GM10266 (cell line): ENCODE measurements around the gene UBE2D1.

Source experiments
- DNase-seq: peaks from one replicate; pipeline ENCODE4 v3.0.0; 2012; ENCODE audit errors: extremely low spot score
- TF ChIP-seq, protein P1 (sequence below): IDR thresholded peaks from 2 replicates; pipeline ENCODE4 v1.5.1; 2012; ENCODE audit warnings: mild to moderate bottlenecking, low read depth; ENCODE audit not compliant: control insufficient read depth, insufficient read depth; ENCODE audit errors: missing control alignments

The UBE2D1 gene

DNA sequence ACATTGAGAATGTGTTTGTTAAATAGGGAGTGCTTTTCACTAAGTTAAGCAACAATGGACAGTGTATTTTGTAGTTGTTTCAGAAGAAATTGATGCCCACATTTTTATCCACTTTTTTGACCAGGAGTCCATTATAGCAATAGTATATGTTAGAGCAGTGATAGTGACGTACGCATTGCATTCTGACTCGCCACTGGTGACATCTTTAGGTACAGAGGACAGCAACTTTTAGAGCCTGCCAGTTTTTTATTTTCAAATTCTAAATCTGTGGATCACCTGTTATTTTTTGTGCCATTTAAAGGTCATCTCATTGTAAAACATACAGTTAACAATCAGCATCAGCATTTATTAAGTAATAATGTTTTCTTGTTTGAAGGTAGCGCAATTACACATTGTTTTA is 1.4 kb downstream of the UBE2D1 start:
- TF ChIP-seq, protein P1, sequence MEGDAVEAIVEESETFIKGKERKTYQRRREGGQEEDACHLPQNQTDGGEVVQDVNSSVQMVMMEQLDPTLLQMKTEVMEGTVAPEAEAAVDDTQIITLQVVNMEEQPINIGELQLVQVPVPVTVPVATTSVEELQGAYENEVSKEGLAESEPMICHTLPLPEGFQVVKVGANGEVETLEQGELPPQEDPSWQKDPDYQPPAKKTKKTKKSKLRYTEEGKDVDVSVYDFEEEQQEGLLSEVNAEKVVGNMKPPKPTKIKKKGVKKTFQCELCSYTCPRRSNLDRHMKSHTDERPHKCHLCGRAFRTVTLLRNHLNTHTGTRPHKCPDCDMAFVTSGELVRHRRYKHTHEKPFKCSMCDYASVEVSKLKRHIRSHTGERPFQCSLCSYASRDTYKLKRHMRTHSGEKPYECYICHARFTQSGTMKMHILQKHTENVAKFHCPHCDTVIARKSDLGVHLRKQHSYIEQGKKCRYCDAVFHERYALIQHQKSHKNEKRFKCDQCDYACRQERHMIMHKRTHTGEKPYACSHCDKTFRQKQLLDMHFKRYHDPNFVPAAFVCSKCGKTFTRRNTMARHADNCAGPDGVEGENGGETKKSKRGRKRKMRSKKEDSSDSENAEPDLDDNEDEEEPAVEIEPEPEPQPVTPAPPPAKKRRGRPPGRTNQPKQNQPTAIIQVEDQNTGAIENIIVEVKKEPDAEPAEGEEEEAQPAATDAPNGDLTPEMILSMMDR: no peak
- DNase-seq: no peak

DNA sequence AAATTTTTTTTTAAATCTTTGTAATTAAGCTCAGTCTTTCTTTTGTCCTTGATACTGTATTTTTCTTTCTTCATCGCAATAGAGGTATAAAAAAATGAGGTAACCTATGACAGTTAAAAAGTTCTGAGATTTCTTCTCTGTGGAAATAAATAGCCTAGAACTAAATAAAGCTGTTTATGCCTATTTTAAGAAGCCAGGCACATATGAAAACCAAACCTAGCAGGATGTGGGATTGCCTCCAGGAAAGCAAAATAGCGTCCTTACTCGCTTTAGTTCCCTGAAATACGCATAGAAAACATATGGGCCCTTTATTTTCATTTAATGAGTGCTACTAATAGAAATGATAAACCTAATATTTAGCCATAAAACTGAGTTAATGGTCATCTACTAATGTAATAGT is 6.6 kb downstream of the UBE2D1 start:
- DNase-seq: no peak
- TF ChIP-seq, protein P1: no peak

DNA sequence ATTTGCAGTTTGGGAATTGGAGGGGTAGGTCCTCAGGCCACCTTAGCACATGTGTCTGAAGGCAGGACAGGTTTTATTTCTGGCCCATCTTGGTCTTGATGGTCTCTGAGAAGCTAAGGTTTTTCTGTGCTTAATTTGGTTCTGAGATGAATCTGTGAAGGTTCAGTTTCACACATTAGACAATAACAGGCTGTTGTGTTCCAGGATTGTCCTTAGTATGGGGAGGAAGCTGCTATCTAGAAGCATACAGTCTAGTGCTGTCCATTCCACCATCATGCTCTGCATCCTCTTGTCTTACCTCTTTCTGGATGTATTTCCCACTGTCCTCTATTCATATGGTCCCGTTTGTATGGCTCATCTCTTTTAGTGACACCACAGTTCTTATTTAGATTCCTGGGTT is 7.1 kb downstream of the UBE2D1 start:
- TF ChIP-seq, protein P1: no peak

DNA sequence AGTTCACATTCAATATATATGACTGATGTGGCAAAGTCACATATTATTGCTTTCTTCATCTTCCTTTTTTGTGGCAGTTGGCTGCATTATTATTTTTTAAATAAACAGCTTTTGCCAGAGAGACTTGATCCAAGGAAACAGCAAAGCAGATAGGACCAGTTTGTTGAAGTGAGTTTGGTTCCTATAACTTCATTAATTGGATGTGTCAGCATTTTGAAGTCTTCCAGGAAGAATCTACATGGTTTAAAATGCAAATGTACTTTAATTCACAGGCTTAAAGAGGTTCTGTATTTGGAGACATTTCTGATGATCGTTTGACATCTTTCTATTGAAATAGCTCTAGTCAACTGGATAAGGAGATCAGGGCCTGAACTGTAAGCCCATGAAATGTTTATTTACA is 13.2 kb downstream of the UBE2D1 start:
- TF ChIP-seq, protein P1: no peak
- no peak for DNase-seq

More for the DNA sequence above, 7.1 kb downstream of the UBE2D1 start:
- DNase-seq: no peak

DNA sequence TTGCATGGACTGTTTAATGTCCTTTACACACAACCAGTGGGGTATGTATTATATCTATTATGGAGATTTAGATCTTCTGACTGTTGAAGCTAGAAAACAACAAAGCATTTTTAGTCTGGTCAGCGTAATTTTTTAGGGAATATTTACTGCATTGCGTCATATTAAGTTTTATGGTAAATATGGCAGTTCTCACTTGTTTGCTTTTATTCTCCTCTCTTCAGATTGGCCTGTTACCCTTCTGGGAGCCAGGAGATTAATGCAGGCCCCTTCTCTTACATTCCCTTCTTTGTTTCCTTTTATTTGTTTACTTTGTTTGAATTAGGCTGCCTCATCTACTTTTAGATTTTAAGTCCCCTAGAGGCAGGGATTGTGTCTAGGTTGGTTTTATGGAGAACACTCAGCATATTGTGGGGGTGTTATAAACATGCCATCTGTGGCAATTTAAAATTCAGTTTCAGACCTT is 13.8 kb downstream of the UBE2D1 start:
- TF ChIP-seq, protein P1: no peak
- DNase-seq: no peak

DNA sequence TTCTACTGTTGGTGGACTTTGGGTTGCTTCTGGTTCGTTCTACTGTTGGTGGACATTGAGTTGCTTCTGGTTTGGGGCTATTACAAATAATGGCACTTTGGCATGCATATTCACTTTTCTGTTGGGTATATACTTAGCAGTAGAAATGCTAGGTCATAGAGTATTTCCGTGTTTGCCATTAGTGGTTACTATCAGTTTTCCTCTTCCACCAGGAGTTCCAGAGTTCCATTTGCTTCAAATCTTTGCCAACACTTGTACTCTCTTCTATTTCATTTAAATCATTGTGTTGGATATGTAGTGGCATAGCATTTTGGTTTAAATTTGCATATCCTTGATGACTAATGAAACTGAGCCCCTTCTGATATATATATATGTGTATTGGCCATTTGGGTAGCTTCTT is 15.2 kb downstream of the UBE2D1 start:
- TF ChIP-seq, protein P1: no peak

DNA sequence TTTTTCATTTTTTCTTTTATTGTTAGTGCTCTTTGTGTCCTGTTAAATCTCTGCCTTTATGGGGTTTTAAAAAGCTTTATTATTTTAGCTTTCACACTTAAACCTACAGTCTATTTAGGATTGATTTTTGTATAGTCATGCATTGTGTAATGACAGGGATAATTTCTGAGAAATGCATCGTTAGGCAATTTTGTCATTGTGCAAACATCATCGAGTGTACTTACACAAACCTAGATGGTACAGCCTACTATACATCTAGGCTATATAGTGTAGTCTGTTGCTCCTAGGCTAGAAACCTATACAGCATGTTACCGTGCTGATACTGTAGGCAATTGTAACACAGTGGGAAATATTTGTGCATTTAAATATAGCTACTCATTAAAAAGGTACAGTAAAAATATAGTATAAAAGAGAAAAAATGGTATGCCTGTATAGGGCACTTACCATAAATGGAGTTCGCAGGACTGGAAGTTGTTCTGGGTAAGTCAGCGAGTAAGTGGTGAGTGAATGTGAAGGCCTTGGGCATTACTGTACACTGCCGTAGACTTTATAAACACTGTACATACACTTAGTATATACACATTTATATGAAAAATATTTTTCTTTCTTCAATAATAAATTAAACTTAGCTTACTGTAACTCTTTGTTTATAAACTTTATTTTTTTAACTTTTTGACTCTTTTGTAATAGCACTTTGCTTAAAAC is 16.0 kb downstream of the UBE2D1 start:
- TF ChIP-seq, protein P1: no peak

More for the DNA sequence above, 15.2 kb downstream of the UBE2D1 start:
- no peak for DNase-seq

More for the DNA sequence above, 16.0 kb downstream of the UBE2D1 start:
- no peak for DNase-seq
